Measurements from ENCODE around the gene LRIG3. TPM values are rescaled to one million over a fixed set of nuclear protein-coding genes. Genes with fewer than 3 reads are reported as not detected.
"Not testable (repeated sequence)": the region's sequence is repeated elsewhere in the genome, so short reads cannot be mapped to it uniquely, and the experiment has no call there.

The LRIG3 gene
- total RNA-seq, 1 donor from 2014 or later = 27.7 TPM

DNA sequence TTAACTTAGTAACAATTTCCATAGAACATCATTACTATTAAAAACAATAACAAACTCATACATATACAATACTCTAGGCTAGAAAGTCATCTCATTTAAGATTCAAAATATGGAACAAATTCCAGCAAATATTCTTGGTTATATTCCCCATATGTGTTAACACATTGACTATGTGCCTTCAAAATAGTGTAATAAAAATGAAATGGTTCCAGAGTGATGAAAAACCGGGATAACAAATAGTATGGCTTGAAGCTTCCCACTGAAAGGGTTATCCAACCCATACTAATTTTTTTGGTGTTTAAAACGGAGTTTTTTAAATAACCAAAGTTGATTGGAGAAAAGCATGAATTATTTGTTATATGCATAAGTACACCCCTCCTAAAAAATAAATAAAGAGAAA, 5.3 kb downstream of the LRIG3 start:
- H3K4me3 Mint-ChIP-seq = peak overlapping the region; percentile 12
- peaks cover 64% of the 10 kb centered on the region for H3K4me1 Mint-ChIP-seq
- H3K27me3 Mint-ChIP-seq (ENCODE audit: low read depth) = no peaks in the 10 kb centered on the region
- TF ChIP-seq, protein P1, sequence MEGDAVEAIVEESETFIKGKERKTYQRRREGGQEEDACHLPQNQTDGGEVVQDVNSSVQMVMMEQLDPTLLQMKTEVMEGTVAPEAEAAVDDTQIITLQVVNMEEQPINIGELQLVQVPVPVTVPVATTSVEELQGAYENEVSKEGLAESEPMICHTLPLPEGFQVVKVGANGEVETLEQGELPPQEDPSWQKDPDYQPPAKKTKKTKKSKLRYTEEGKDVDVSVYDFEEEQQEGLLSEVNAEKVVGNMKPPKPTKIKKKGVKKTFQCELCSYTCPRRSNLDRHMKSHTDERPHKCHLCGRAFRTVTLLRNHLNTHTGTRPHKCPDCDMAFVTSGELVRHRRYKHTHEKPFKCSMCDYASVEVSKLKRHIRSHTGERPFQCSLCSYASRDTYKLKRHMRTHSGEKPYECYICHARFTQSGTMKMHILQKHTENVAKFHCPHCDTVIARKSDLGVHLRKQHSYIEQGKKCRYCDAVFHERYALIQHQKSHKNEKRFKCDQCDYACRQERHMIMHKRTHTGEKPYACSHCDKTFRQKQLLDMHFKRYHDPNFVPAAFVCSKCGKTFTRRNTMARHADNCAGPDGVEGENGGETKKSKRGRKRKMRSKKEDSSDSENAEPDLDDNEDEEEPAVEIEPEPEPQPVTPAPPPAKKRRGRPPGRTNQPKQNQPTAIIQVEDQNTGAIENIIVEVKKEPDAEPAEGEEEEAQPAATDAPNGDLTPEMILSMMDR (conservative IDR thresholded peaks at IDR 0.05) = no peak
- peaks cover 16% of the 10 kb centered on the region for H3K36me3 Mint-ChIP-seq (ENCODE audit: low read depth)
- no peaks in the 10 kb centered on the region for H3K9me3 Mint-ChIP-seq
- DNase-seq (ENCODE audit: low read depth, low spot score) = no peak
- no peak overlapping the region for H3K27ac Mint-ChIP-seq (ENCODE audit: unreplicated experiment)

DNA sequence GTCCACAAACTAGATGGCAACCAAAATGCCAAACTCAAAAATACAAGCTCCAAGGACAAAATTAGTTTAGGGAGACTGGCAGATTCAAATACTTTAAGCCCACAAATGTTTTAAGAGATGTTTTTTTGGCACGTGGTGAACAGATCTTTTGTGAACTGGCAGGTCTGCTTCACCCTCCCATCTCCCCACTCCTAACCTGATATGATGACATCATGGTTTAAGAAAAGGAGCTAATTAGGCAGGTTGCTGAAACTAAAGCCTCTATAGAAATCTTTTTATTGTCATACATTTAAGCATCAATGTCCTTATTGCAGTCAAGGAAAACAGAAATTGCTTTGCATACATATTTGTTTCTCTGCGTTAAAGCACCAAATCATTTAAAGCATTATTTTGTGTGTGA, 5.8 kb downstream of the LRIG3 start:
- DNase-seq (ENCODE audit: low read depth, low spot score) = no peak
- Mint-ChIP-seq H3K4me3 (no peak overlapping the region), H3K27me3 (ENCODE audit: low read depth) (no peaks in the 10 kb centered on the region), H3K36me3 (ENCODE audit: low read depth) (peaks cover 18% of the 10 kb centered on the region), H3K27ac (ENCODE audit: unreplicated experiment) (no peak overlapping the region), H3K4me1 (peaks cover 64% of the 10 kb centered on the region), H3K9me3 (no peaks in the 10 kb centered on the region)
- TF ChIP-seq, protein P1 (conservative IDR thresholded peaks at IDR 0.05) = no peak

DNA sequence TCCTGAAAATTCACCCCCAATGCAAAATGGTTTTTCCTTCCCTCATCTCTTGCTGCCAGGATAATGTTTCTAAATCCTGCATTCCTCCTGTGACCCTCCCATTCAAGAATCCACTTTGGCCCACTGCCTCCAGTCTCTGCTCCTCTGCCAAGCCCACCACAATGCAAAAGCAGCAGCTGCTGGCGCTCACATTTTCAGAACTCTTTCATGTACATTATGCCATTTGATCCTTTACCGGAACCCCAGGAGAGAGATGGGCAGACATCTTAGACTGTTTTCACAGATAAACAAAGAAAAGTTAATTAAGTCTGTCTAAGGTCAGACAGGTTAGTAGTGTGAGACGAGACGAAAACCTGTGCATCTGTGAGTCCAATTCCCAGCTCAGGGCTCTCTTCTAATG, 12.9 kb downstream of the LRIG3 start:
- DNase-seq (ENCODE audit: low read depth, low spot score) = no peak
- peaks cover 8% of the 10 kb centered on the region for H3K9me3 Mint-ChIP-seq
- H3K27me3 Mint-ChIP-seq (ENCODE audit: low read depth) = no peaks in the 10 kb centered on the region
- H3K4me1 Mint-ChIP-seq = peaks cover 13% of the 10 kb centered on the region
- TF ChIP-seq, protein P1 (conservative IDR thresholded peaks at IDR 0.05) = no peak
- H3K36me3 Mint-ChIP-seq (ENCODE audit: low read depth) = peaks cover 32% of the 10 kb centered on the region
- no peak overlapping the region for H3K4me3 Mint-ChIP-seq
- no peak overlapping the region for H3K27ac Mint-ChIP-seq (ENCODE audit: unreplicated experiment)

DNA sequence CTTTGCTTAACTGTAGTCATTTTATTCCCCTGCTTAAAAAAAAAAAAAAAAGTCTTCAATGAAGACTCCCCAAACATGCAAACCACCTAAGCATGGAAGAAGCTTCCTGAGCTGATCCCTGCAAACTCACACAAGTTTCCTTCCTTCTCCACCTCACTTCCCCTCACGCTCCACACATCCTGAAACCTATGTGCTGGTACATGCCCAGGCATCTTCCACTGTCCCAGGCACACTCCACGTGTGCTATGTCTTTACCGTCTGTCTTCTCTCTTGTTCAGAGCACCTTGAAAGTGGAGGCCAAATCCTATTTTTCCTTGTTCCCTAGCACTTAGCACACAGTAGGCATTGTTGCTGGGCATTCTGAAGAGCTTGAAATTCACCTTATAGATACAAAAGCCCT, 13.4 kb downstream of the LRIG3 start:
- Mint-ChIP-seq H3K27ac (ENCODE audit: unreplicated experiment) (no peak overlapping the region), H3K4me3 (no peak overlapping the region), H3K9me3 (peaks cover 8% of the 10 kb centered on the region), H3K36me3 (ENCODE audit: low read depth) (peaks cover 30% of the 10 kb centered on the region), H3K4me1 (peaks cover 12% of the 10 kb centered on the region), H3K27me3 (ENCODE audit: low read depth) (no peaks in the 10 kb centered on the region)
- DNase-seq (ENCODE audit: low read depth, low spot score) = no peak
- TF ChIP-seq, protein P1 (conservative IDR thresholded peaks at IDR 0.05) = no peak

DNA sequence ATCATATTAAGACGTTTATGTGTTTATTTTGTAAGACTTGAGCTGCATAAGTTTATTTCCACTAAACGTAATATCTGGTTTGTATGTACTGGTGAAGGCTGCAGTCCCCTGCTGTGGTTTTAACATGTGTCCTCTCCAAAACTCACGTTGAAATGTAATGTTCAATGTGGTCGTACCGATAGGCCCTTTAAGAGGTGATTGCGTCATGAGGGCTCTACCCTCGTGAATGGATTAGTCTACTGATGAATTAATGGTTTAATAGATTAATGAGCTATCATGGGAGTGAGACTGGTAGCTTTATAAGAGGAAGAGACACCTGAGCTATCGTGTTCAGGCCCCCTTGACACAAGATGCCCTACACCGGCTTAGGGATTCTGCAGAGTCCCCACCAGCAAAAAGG, 14.9 kb downstream of the LRIG3 start:
- Mint-ChIP-seq H3K4me3 (no peak overlapping the region), H3K27ac (ENCODE audit: unreplicated experiment) (no peak overlapping the region), H3K9me3 (peaks cover 8% of the 10 kb centered on the region), H3K36me3 (ENCODE audit: low read depth) (peaks cover 27% of the 10 kb centered on the region), H3K27me3 (ENCODE audit: low read depth) (no peaks in the 10 kb centered on the region), H3K4me1 (peaks cover 5% of the 10 kb centered on the region)
- TF ChIP-seq, protein P1 (conservative IDR thresholded peaks at IDR 0.05) = no peak
- DNase-seq (ENCODE audit: low read depth, low spot score) = no peak

DNA sequence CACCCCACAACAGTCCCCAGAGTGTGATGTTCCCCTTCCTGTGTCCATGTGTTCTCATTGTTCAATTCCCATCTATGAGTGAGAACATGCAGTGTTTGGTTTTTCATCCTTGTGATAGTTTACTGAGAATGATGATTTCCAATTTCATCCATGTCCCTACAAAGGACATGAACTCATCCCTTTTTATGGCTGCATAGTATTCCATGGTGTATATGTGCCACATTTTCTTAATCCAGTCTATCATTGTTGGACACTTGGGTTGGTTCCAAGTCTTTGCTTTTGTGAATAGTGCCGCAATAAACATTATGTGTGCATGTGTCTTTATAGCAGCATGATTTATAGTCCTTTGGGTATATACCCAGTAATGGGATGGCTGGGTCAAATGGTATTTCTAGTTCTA, 17.6 kb downstream of the LRIG3 start:
- not testable (repeated sequence) for DNase-seq (ENCODE audit: low read depth, low spot score); H3K27me3 Mint-ChIP-seq (ENCODE audit: low read depth); H3K4me1 Mint-ChIP-seq; H3K27ac Mint-ChIP-seq (ENCODE audit: unreplicated experiment); H3K4me3 Mint-ChIP-seq; H3K9me3 Mint-ChIP-seq
- H3K36me3 Mint-ChIP-seq (ENCODE audit: low read depth) = peaks cover 23% of the 10 kb centered on the region
